OCI-LY1 (cell line): ENCODE measurements around the gene PRDM8.

Source experiments
- H2AFZ ChIP-seq: fragments of 200-600 bp; sonication (generic), shearing (Covaris generic); 2 replicates; pipeline ENCODE4 v1.6.0; 2014; ENCODE audit warnings: antibody characterized with exemption, mild to moderate bottlenecking, low read length
- H3F3A ChIP-seq: fragments of 200-600 bp; sonication (generic), shearing (Covaris generic); 2 replicates; pipeline ENCODE4 v1.6.0; 2014; ENCODE audit warnings: mild to moderate bottlenecking, antibody characterized with exemption, low read length, moderate library complexity; ENCODE audit not compliant: insufficient read depth
- H3K27ac ChIP-seq: fragments of 200-600 bp; sonication (generic); 2 replicates; pipeline ENCODE4 v1.5.1; 2014; ENCODE audit warnings: low read length, mixed run types, mild to moderate bottlenecking, low read depth; ENCODE audit not compliant: poor library complexity, severe bottlenecking
- H3K27me3 ChIP-seq: fragments of 200-600 bp; sonication (generic); 2 replicates; pipeline ENCODE4 v1.6.0; 2014; ENCODE audit warnings: antibody characterized with exemption, mild to moderate bottlenecking, low read length, moderate library complexity; ENCODE audit not compliant: insufficient read depth
- H3K36me3 ChIP-seq: fragments of 200-600 bp; sonication (generic); 2 replicates; pipeline ENCODE4 v1.6.1; 2014; ENCODE audit warnings: mild to moderate bottlenecking, antibody characterized with exemption, low read length, moderate library complexity, mixed read lengths; ENCODE audit not compliant: insufficient read depth
- H3K4me1 ChIP-seq: fragments of 200-600 bp; sonication (generic); 2 replicates; pipeline ENCODE4 v1.5.1; 2014; ENCODE audit warnings: mild to moderate bottlenecking, low read length, moderate library complexity; ENCODE audit not compliant: insufficient read depth, severe bottlenecking
- H3K4me2 ChIP-seq: fragments of 200-600 bp; sonication (generic), shearing (Covaris generic); 2 replicates; pipeline ENCODE4 v1.6.1; 2014; ENCODE audit warnings: low read length
- H3K4me3 ChIP-seq: fragments of 200-600 bp; sonication (generic); 2 replicates; pipeline ENCODE4 v1.5.1; 2014; ENCODE audit warnings: low read length, low read depth, mild to moderate bottlenecking, mixed read lengths; ENCODE audit not compliant: poor library complexity, severe bottlenecking
- H3K79me2 ChIP-seq: fragments of 200-600 bp; shearing (Covaris generic); 2 replicates; pipeline ENCODE4 v1.6.1; 2016; ENCODE audit warnings: mixed run types, low read length, mixed read lengths; ENCODE audit not compliant: insufficient read depth
- H3K9ac ChIP-seq: fragments of 200-600 bp; sonication (generic), shearing (Covaris generic); 2 replicates; pipeline ENCODE4 v1.6.1; 2014; ENCODE audit warnings: mild to moderate bottlenecking, low read length, mixed read lengths
- H3K9me2 ChIP-seq: fragments of 200-600 bp; sonication (generic), shearing (Covaris generic); 2 replicates; pipeline ENCODE4 v1.6.1; 2014; ENCODE audit warnings: low read depth, mild to moderate bottlenecking, low read length, mixed read lengths
- H3K9me3 ChIP-seq: fragments of 200-600 bp; shearing (Covaris generic); 2 replicates; pipeline ENCODE4 v1.6.1; 2014; ENCODE audit warnings: low read length, mixed read lengths
- H4K20me1 ChIP-seq: fragments of 200-600 bp; sonication (generic), shearing (Covaris generic); 2 replicates; pipeline ENCODE4 v1.6.0; 2016; ENCODE audit warnings: mild to moderate bottlenecking, low read length; ENCODE audit not compliant: insufficient read depth
- CTCF ChIP-seq: fragments of 200-600 bp; sonication (generic), shearing (Covaris generic); IDR thresholded peaks from 2 replicates; pipeline ENCODE4 v1.5.1; 2017; ENCODE audit warnings: mild to moderate bottlenecking, antibody characterized with exemption, low read length, moderate library complexity, mixed read lengths
- EZH2 ChIP-seq: fragments of 200-600 bp; sonication (generic), shearing (Covaris generic); IDR thresholded peaks from 2 replicates; pipeline ENCODE4 v1.8.0; 2017; ENCODE audit warnings: borderline replicate concordance, mixed run types, mild to moderate bottlenecking, antibody characterized with exemption, low read length, moderate library complexity, mixed read lengths

PRDM8 gene

DNA sequence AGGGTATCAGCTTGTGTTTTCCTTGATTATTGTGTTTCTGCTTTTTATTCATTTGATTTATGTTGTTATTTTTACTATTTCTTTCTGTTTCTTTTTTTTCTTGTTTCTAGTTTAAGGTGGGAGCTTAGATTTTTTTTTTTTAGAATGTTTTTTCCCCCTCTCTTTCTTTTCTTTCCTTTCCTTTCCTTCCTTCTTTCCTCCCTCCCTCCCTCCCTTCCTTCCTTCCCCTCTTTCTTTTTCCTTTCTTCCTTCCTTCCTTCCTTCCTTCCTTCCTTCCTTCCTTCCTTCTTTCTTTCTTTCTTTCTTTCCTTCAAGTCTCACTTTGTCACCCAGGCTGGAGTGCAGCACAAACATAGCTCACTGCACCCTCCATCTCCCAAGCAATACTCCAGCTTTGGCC lies 31.4 kb upstream of the PRDM8 start:
- no peaks in the 10 kb centered on the region for H3K27me3 ChIP-seq
- H2AFZ ChIP-seq, result no peak overlapping the region
- no peaks in the 10 kb centered on the region for H3K4me1 ChIP-seq
- no peak overlapping the region for H3K4me2 ChIP-seq
- H3F3A ChIP-seq, result no peaks in the 10 kb centered on the region
- no peaks in the 10 kb centered on the region for H3K79me2 ChIP-seq
- no peak overlapping the region for H3K9ac ChIP-seq
- TF ChIP-seq EZH2 (no peak), CTCF (no peak)
- H3K36me3 ChIP-seq, result no peaks in the 10 kb centered on the region
- H4K20me1 ChIP-seq, result no peaks in the 10 kb centered on the region
- no peaks in the 10 kb centered on the region for H3K9me2 ChIP-seq
- no peak overlapping the region for H3K4me3 ChIP-seq
- H3K27ac ChIP-seq, result no peak overlapping the region
- no peaks in the 10 kb centered on the region for H3K9me3 ChIP-seq

DNA sequence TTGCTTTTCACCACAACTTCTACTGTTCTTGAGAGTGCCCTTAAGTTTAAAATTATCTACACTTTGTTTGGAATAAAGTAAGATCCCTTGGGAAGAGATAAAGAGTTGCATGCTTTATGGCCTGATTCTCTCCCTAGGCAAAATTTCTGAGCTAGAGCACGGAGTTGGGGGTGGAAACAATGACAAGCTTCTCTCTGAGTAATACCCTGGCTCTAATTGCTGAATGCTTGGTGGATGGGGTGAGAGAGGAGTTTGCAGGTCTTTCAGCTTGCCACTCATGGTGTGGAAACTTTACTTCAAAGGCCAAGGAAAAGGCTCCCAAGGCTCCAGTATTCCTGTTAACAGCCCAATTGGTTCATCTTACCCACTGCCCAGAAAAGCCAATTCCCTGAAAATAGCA lies 26.1 kb upstream of the PRDM8 start:
- Histone ChIP-seq H3K36me3 (no peaks in the 10 kb centered on the region), H3K27me3 (no peaks in the 10 kb centered on the region), H3K9me2 (no peaks in the 10 kb centered on the region), H3K4me2 (no peak overlapping the region), H3K9ac (no peak overlapping the region), H4K20me1 (no peaks in the 10 kb centered on the region), H3F3A (no peaks in the 10 kb centered on the region), H3K79me2 (no peaks in the 10 kb centered on the region), H3K4me3 (no peak overlapping the region), H2AFZ (no peak overlapping the region), H3K9me3 (no peaks in the 10 kb centered on the region), H3K4me1 (no peaks in the 10 kb centered on the region), H3K27ac (no peak overlapping the region)
- TF ChIP-seq CTCF (no peak), EZH2 (no peak)

- no peak overlapping the region for H2AFZ ChIP-seq
- H3K4me1 ChIP-seq, result no peaks in the 10 kb centered on the region
- H3K27me3 ChIP-seq, result no peaks in the 10 kb centered on the region
- H3K9me2 ChIP-seq, result no peaks in the 10 kb centered on the region
- no peaks in the 10 kb centered on the region for H3F3A ChIP-seq
- no peak for TF ChIP-seq EZH2
- TF ChIP-seq CTCF, result no peak
- no peak overlapping the region for H3K27ac ChIP-seq
- H3K79me2 ChIP-seq, result no peaks in the 10 kb centered on the region
- H3K9me3 ChIP-seq, result no peaks in the 10 kb centered on the region
- no peaks in the 10 kb centered on the region for H4K20me1 ChIP-seq
- no peak overlapping the region for H3K4me2 ChIP-seq
- H3K36me3 ChIP-seq, result no peaks in the 10 kb centered on the region
- H3K9ac ChIP-seq, result no peak overlapping the region
- H3K4me3 ChIP-seq, result no peak overlapping the region
Measured at GRCh38 chr4:80171656-80172055, 25.6 kb upstream of the PRDM8 start.
